GM12878 (cell line): Measurements from ENCODE around the gene VAC14. TPM values are rescaled to one million over a fixed set of nuclear protein-coding genes. Genes with fewer than 3 reads are reported as not detected.
"Not testable (repeated sequence)": the region's sequence is repeated elsewhere in the genome, so short reads cannot be mapped to it uniquely, and the experiment has no call there.

ENCODE experiments used
- ATAC-seq: fragments of 200-7000 bp; cut with Tn5 transposase; 3 replicates; pipeline ENCODE4 v1.9.1; 2020; ENCODE audit warnings: mild to moderate bottlenecking, moderate library complexity
- BruUV-seq: library from RNA; stranded (reverse); fragments of 400-500 nt; replicated peaks from 2 replicates; lab custom pipeline; 2021; lab: Mats Ljungman, UMichigan
- CTCF ChIA-PET: fragments of 300-600 bp; sonication (Branson Sonifier 250); formaldehyde crosslinking; extraction: SDS; loops from one replicate; lab custom pipeline; 2021; ENCODE audit warnings: inconsistent platforms; lab: Yijun Ruan, JAX
- POLR2A ChIA-PET: fragments of 350-600 bp; formaldehyde crosslinking; extraction: SDS; loops from one replicate; lab custom pipeline; 2021; ENCODE audit warnings: inconsistent platforms; lab: Charles Lee
- RAD21 ChIA-PET: fragments of 300-600 bp; sonication (Branson Sonifier 250); formaldehyde crosslinking; loops from one replicate; lab custom pipeline; 2023; ENCODE audit warnings: antibody characterized with exemption; ENCODE audit not compliant: unreplicated experiment; lab: Charles Lee
- SMC1A ChIA-PET: fragments of 300-600 bp; sonication (Branson Sonifier 250); formaldehyde crosslinking; loops from one replicate; lab custom pipeline; 2023; ENCODE audit not compliant: unreplicated experiment, uncharacterized antibody; lab: Charles Lee
- DNase-seq: peaks from one replicate; pipeline ENCODE4 v3.0.0-alpha.2; 2011; ENCODE audit warnings: low read depth, low spot score
- FAIRE-seq: peaks from 3 replicates; lab custom pipeline; 2011; peaks lifted over from hg19 to GRCh38; lab: Jason Lieb, UNC
- H2AFZ ChIP-seq: 2 replicates; pipeline ENCODE4 v1.6.0; 2011; ENCODE audit warnings: low read depth, low read length, control low read depth; ENCODE audit not compliant: control insufficient read depth
- H3K27ac ChIP-seq: 2 replicates; pipeline ENCODE4 v1.5.1; 2011; ENCODE audit warnings: control low read depth; ENCODE audit not compliant: control insufficient read depth, insufficient read depth
- H3K27me3 ChIP-seq, 2 experiments: replicated peaks in 1 of 2; 2 replicates each; pipeline versions ENCODE4 v1.6.0 to v1.6.1; 2011; ENCODE audit warnings: low read length in 1 of 2; ENCODE audit not compliant: control insufficient read depth in 2 of 2, insufficient read depth in 2 of 2
- H3K36me3 ChIP-seq, 2 experiments: 2 replicates each; pipeline ENCODE4 v1.5.1; 2011; ENCODE audit warnings: low read length in 1 of 2; ENCODE audit not compliant: control insufficient read depth in 2 of 2, insufficient read depth in 2 of 2
- H3K4me1 ChIP-seq: 2 replicates; pipeline ENCODE4 v1.6.1; 2011; ENCODE audit warnings: mild to moderate bottlenecking, low read length, moderate library complexity, mixed read lengths; ENCODE audit not compliant: control insufficient read depth, insufficient read depth
- H3K4me2 ChIP-seq: 2 replicates; pipeline ENCODE4 v1.6.0; 2011; ENCODE audit warnings: control low read depth; ENCODE audit not compliant: control insufficient read depth, insufficient read depth
- H3K4me3 ChIP-seq: fragments of 200-600 bp; sonication (generic); 2 replicates; pipeline ENCODE4 v1.5.1; 2016
- H3K79me2 ChIP-seq: 2 replicates; pipeline ENCODE4 v1.6.0; 2011; ENCODE audit warnings: low read length; ENCODE audit not compliant: control insufficient read depth, insufficient read depth
- H3K9ac ChIP-seq: 2 replicates; pipeline ENCODE4 v1.8.0; 2011; ENCODE audit warnings: low read length, control low read depth, mixed read lengths; ENCODE audit not compliant: control insufficient read depth, insufficient read depth
- H3K9me3 ChIP-seq: replicated peaks from 3 replicates; pipeline ENCODE4 v1.5.1; 2011; ENCODE audit warnings: mild to moderate bottlenecking, low read length; ENCODE audit not compliant: control insufficient read depth, insufficient read depth
- H4K20me1 ChIP-seq: 2 replicates; pipeline ENCODE4 v1.6.0; 2011; ENCODE audit not compliant: control insufficient read depth, insufficient read depth
- CTCF ChIP-seq, 3 experiments: IDR thresholded peaks in 2 of 3; conservative IDR thresholded peaks in 1 of 3; 2 replicates each; pipeline ENCODE4 v1.5.1; 2011; ENCODE audit warnings: low read depth in 3 of 3, low read length in 3 of 3, mild to moderate bottlenecking in 3 of 3, control low read depth in 2 of 3, moderate library complexity in 2 of 3, inconsistent platforms in 1 of 3, mixed read lengths in 1 of 3; ENCODE audit not compliant: control insufficient read depth in 2 of 3, insufficient read depth in 1 of 3; ENCODE audit errors: extremely low read depth in 1 of 3
- FOS ChIP-seq: IDR thresholded peaks from 3 replicates; pipeline ENCODE4 v1.6.1; 2011; ENCODE audit warnings: borderline replicate concordance; ENCODE audit not compliant: insufficient read length; ENCODE audit errors: extremely low read depth
- FOXM1 ChIP-seq: IDR thresholded peaks from 2 replicates; pipeline ENCODE4 v1.6.1; 2012; ENCODE audit warnings: low read depth, mild to moderate bottlenecking, inconsistent platforms, low read length, moderate library complexity
- WGBS: methylation state at CpG from one replicate; pipeline ENCODE4 v1.1.6; 2016; ENCODE audit warnings: low lambda C conversion rate; ENCODE audit not compliant: insufficient replicate concordance, insufficient coverage; ENCODE audit errors: missing lambda C conversion rate; 5-methylcytosine and 5-hydroxymethylcytosine counted together
- in situ Hi-C: fragments of 300-500 bp; cut with MboI; formaldehyde crosslinking; loops from 9 replicates; pipeline ENCODE4 v1.14.3; 2018; ENCODE audit warnings: mixed read lengths
- intact Hi-C: fragments of 100-400 bp; cut with micrococcal nuclease; formaldehyde crosslinking; loops from one replicate; pipeline ENCODE4 v1.14.2; 2022; ENCODE audit not compliant: unreplicated experiment
- polyA plus RNA-seq, 11 experiments: library from polyadenylated mRNA; depleted of rRNA in 4 of 11; unstranded in 6 of 11; stranded (reverse) in 5 of 11; fragments of >200 nt; fragmentation: Nextera tagmentation in 4 of 11; fragmentation: Illumina TruSeq in 1 of 11; extraction: Ambion mirVana in 4 of 11; extraction: Trizol in 1 of 11; gene quantifications; 1 replicate in 1 of 11; 2 replicates in 10 of 11; pipeline versions ENCODE4 v1.2.1 to v1.2.3, GENCODE V29; 2011 to 2016; ENCODE audit warnings: inconsistent platforms in 2 of 11, missing spikeins in 2 of 11, low read depth in 1 of 11
- total RNA-seq, 4 experiments: library from RNA; depleted of rRNA in 3 of 4; stranded (reverse); fragments of >200 nt in 3 of 4; fragmentation: Illumina TruSeq in 1 of 4; extraction: Trizol in 1 of 4; gene quantifications; 2 replicates each; pipeline versions ENCODE4 v1.2.1 to v1.2.3, GENCODE V29; 2013 to 2021
- TF ChIP-seq, protein P1 (sequence below): fragments of 450-650 bp; IDR thresholded peaks from 2 replicates; pipeline ENCODE4 v1.6.1; 2014; ENCODE audit warnings: mild to moderate bottlenecking

VAC14 gene
- total and polyA plus RNA-seq, 10 of the 15 experiments (the other 5 are each of a cell fraction or from before 2014, with no cell fraction given) = 1.3 to 45.5 (median 25.5) TPM

DNA sequence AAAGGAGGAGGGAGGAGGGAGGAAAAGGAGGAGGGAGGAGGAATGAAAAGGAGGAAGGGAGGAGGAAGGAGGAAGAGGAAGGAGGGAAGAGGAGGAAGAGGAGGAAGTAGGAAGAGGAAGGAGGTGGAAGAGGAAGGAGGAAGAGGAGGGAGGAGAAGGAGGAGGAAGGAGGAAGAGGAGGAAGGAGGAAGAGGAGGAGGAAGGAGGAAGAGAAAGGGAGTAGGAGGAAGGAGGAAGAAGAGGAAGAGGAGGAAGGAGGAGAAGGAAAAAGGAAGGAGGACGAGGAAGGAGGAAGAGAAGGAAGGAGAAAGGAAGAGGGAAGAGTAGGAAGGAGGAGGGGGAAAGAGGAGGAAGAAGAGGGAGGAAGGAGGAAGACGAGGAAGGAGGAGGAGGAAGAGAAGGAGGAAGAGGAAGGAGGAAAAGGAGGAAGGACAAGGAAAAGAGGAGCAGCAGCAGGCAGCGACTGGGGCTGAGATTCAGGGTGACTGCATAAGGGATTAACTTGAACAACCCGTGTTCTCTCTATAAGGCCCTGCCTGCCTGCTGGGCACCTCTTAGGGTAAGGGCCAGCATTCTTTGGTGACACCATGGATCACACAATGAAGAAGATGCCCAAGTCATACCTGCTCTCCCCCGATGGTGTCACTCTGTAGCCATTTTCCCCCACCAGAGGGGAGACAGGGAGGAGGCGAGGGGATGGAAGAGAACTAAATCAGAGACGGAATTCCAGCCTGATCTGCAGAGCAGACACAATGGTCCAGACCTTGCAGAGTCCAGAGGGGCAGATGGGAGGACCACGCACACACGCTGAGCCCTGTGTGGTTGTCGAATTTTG is 156.0 kb downstream of the VAC14 start (continued):
- TF ChIP-seq FOS = no peak
- TF ChIP-seq, protein P1, sequence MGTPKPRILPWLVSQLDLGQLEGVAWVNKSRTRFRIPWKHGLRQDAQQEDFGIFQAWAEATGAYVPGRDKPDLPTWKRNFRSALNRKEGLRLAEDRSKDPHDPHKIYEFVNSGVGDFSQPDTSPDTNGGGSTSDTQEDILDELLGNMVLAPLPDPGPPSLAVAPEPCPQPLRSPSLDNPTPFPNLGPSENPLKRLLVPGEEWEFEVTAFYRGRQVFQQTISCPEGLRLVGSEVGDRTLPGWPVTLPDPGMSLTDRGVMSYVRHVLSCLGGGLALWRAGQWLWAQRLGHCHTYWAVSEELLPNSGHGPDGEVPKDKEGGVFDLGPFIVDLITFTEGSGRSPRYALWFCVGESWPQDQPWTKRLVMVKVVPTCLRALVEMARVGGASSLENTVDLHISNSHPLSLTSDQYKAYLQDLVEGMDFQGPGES = no peak
- TF ChIP-seq FOXM1 = no peak
- 0 out of 6 replicates have a peak, but pooled peaks of 1 of the 3 experiments have one; percentile 2 for TF ChIP-seq CTCF (IDR thresholded peaks at IDR 0.05 in 2 of 3, conservative IDR thresholded peaks at IDR 0.05 in 1 of 3; ENCODE audit: control insufficient read depth in 2 of 3, extremely low read depth in 1 of 3, insufficient read depth in 1 of 3, low read depth in 3 of 3, low read length in 3 of 3)
- TF ChIP-seq, all 136 proteins: peak for 4

- SMC1A ChIA-PET = not testable (repeated sequence)
Observed at GRCh38 chr16:70643264-70643663, 157.7 kb downstream of the VAC14 start.

More at GRCh38 chr16:70643264-70643663, 157.7 kb downstream of the VAC14 start:
- DNase-seq, in situ Hi-C loops, H3K9me3 ChIP-seq, BruUV-seq, H3K9ac ChIP-seq, H2AFZ ChIP-seq, H3K27ac ChIP-seq, H3K36me3 ChIP-seq, H4K20me1 ChIP-seq, H3K4me1 ChIP-seq, H3K4me3 ChIP-seq, H3K79me2 ChIP-seq, FAIRE-seq, H3K4me2 ChIP-seq, RAD21 ChIA-PET, POLR2A ChIA-PET, H3K27me3 ChIP-seq, ATAC-seq, CTCF ChIA-PET, intact Hi-C loops: not testable (repeated sequence)
- 37% methylated on average over 7 of the region's 7 CpGs for WGBS
